ENCODE measurements around the gene PTCH1.

Gene PTCH1

GRCh38 chr9:95451065-95451426 lies 65.7 kb downstream of the PTCH1 start:
- peaks cover 5 to 99% of the 10 kb centered on the region in 2 experiments; a peak in 2 of 3 replicates for H3K36me3 ChIP-seq (ENCODE audit: control insufficient read depth in 2 of 2, insufficient read depth in 1 of 2, low read length in 2 of 2)
- no peaks in the 10 kb centered on the region for H3K4me1 ChIP-seq (ENCODE audit: control insufficient read depth, insufficient read depth, low read length)
- TF ChIP-seq ZFHX2 (tag by site-specific recombination; conservative IDR thresholded peaks at IDR 0.05) (no peak), ZNF692 (tag by site-specific recombination; IDR thresholded peaks at IDR 0.05) (no peak), EGR2 (tag by site-specific recombination; IDR thresholded peaks at IDR 0.05; ENCODE audit: low read depth) (no peak), HOXC10 (CRISPR knock-in tag; IDR thresholded peaks at IDR 0.05) (no peak), ZNF214 (tag by site-specific recombination; IDR thresholded peaks at IDR 0.05; ENCODE audit: borderline replicate concordance) (no peak), ZNF157 (tag by site-specific recombination; IDR thresholded peaks at IDR 0.05) (no peak), ZNF529 (tag by site-specific recombination; IDR thresholded peaks at IDR 0.05; ENCODE audit: insufficient replicate concordance) (no peak), ZNF354C (tag by site-specific recombination; IDR thresholded peaks at IDR 0.05; ENCODE audit: borderline replicate concordance, low read depth) (no peak), ZNF335 (tag by site-specific recombination; conservative IDR thresholded peaks at IDR 0.05) (no peak), KLF17 (tag by site-specific recombination; IDR thresholded peaks at IDR 0.05) (no peak), GLI4 (tag by site-specific recombination; IDR thresholded peaks at IDR 0.05) (no peak), INSM2 (tag by site-specific recombination; IDR thresholded peaks at IDR 0.05) (no peak), ZBTB17 (tag by site-specific recombination; IDR thresholded peaks at IDR 0.05) (no peak), FEZF1 (tag by site-specific recombination; IDR thresholded peaks at IDR 0.05) (no peak), ZNF660 (tag by site-specific recombination; IDR thresholded peaks at IDR 0.05) (no peak), ZNF530 (tag by site-specific recombination; IDR thresholded peaks at IDR 0.05; ENCODE audit: low read depth) (no peak), ZNF148 (tag by site-specific recombination; IDR thresholded peaks at IDR 0.05; ENCODE audit: borderline replicate concordance) (no peak), ZBTB26 (tag by site-specific recombination; optimal IDR thresholded peaks at IDR 0.05) (no peak), ZNF274 (IDR thresholded peaks at IDR 0.05; ENCODE audit: low read length) (no peak), ZNF274 (tag by site-specific recombination; IDR thresholded peaks at IDR 0.05; ENCODE audit: borderline replicate concordance) (no peak)
- ChIA-PET POLR2A (interaction anchor here (1.5 kb wide), 1 partner anchor 12 kb away, joined by 7 read pairs; no protein-coding TSS in a partner anchor), CTCF (no interaction called here)
- H3K27ac ChIP-seq (ENCODE audit: extremely low read depth, low read depth, low read length): no peak overlapping the region
- H3K9me3 ChIP-seq (ENCODE audit: control insufficient read depth, insufficient read depth, low read depth, low read length): no peaks in the 10 kb centered on the region
- no peak overlapping the region for H3K4me3 ChIP-seq (ENCODE audit: low read depth, low read length)

All from HEK293 (cell line).